Tibial artery (tissue), 4 donors: ENCODE results near the gene PRR33.

Experiments
- DNase-seq, 2 donors: peaks; one replicate each; pipeline ENCODE4 v3.0.0-alpha.2; 2019
- H3K27ac ChIP-seq, 2 donors: fragments of 200-600 bp; sonication (generic) in 1 of 2; 1 replicate in 1 of 2; 2 replicates in 1 of 2; pipeline ENCODE4 v1.5.1; 2018 to 2019; ENCODE audit warnings: mild to moderate bottlenecking in 1 of 2
- H3K27me3 ChIP-seq, 2 donors: fragments of 200-600 bp; sonication (generic) in 1 of 2; one replicate each; pipeline versions ENCODE4 v1.5.1 to v1.6.0; 2016 to 2019
- H3K36me3 ChIP-seq, 3 donors: fragments of 200-600 bp; sonication (generic) in 2 of 3; one replicate each; pipeline ENCODE4 v1.5.1; 2016 to 2019; ENCODE audit warnings: mild to moderate bottlenecking in 2 of 3
- H3K4me1 ChIP-seq, 4 donors: fragments of 200-600 bp; sonication (generic) in 2 of 4; 1 replicate in 3 of 4; 2 replicates in 1 of 4; pipeline ENCODE4 v1.5.1; 2016 to 2019
- H3K4me3 ChIP-seq, 2 donors: fragments of 200-600 bp; sonication (generic) in 1 of 2; 1 replicate in 1 of 2; 2 replicates in 1 of 2; pipeline ENCODE4 v1.5.1; 2018 to 2019; ENCODE audit warnings: mild to moderate bottlenecking in 2 of 2
- H3K9me3 ChIP-seq, 3 donors: fragments of 200-600 bp; sonication (generic) in 1 of 3; one replicate each; pipeline ENCODE4 v1.5.1; 2016 to 2019
- CTCF ChIP-seq, 2 experiments: fragments of 200-600 bp in 1 of 2; fragments of 450-650 bp in 1 of 2; IDR thresholded peaks; one replicate each; pipeline ENCODE4 v1.5.1; 2017 to 2019; ENCODE audit warnings: antibody characterized with exemption in 2 of 2, mild to moderate bottlenecking in 1 of 2, moderate library complexity in 1 of 2
- intact Hi-C: fragments of 100-400 bp; cut with DNase I; formaldehyde crosslinking; loops from one replicate; pipeline ENCODE4 v1.15.0; 2023; ENCODE audit warnings: low total_unique reads

PRR33 gene

GRCh38 chr11:1922481-1923081 lies 30.9 kb upstream of the PRR33 start:
- DNase-seq, result no peak
- H3K4me3 ChIP-seq, result no peak overlapping the region
- TF ChIP-seq CTCF (IDR thresholded peaks at IDR 0.05), result no peak
- no peaks in the 10 kb centered on the region for H3K36me3 ChIP-seq
- intact Hi-C loops, result no loop called here
- H3K4me1 ChIP-seq, result peaks cover 0 to 15% (median 4%) of the 10 kb centered on the region in 4 donors
- no peaks in the 10 kb centered on the region for H3K9me3 ChIP-seq
- H3K27me3 ChIP-seq, result peaks cover 0 to 36% of the 10 kb centered on the region in 2 donors
- peak overlapping the region in 1 of 2 donors; percentile 33 for H3K27ac ChIP-seq

GRCh38 chr11:1921574-1922141 lies 30.0 kb upstream of the PRR33 start:
- Histone ChIP-seq H3K9me3 (no peaks in the 10 kb centered on the region), H3K27me3 (peaks cover 0 to 36% of the 10 kb centered on the region in 2 donors), H3K4me1 (peaks cover 0 to 20% (median 6%) of the 10 kb centered on the region in 4 donors), H3K4me3 (no peak overlapping the region), H3K27ac (peak overlapping the region in 1 of 2 donors; percentile 49), H3K36me3 (no peaks in the 10 kb centered on the region)
- TF ChIP-seq CTCF (IDR thresholded peaks at IDR 0.05), result no peak
- intact Hi-C loops, result no loop called here
- peak; percentile 60 to 73 for DNase-seq

- Histone ChIP-seq H3K36me3 (no peaks in the 10 kb centered on the region), H3K9me3 (no peaks in the 10 kb centered on the region), H3K27ac (peak overlapping the region in 1 of 2 donors; percentile 49), H3K4me1 (peaks cover 0 to 20% (median 6%) of the 10 kb centered on the region in 4 donors), H3K27me3 (peaks cover 0 to 36% of the 10 kb centered on the region in 2 donors), H3K4me3 (no peak overlapping the region)
- no peak for TF ChIP-seq CTCF (IDR thresholded peaks at IDR 0.05)
- DNase-seq, result no peak
- intact Hi-C loops, result no loop called here
Measured at GRCh38 chr11:1920909-1921573, 29.3 kb upstream of the PRR33 start.

GRCh38 chr11:1920128-1920908 lies 28.6 kb upstream of the PRR33 start:
- Histone ChIP-seq H3K36me3 (no peaks in the 10 kb centered on the region), H3K27me3 (peaks cover 0 to 36% of the 10 kb centered on the region in 2 donors), H3K27ac (no peak overlapping the region), H3K4me3 (no peak overlapping the region), H3K4me1 (peaks cover 0 to 20% (median 6%) of the 10 kb centered on the region in 4 donors), H3K9me3 (no peaks in the 10 kb centered on the region)
- no peak for TF ChIP-seq CTCF (IDR thresholded peaks at IDR 0.05)
- no peak for DNase-seq
- intact Hi-C loops, result no loop called here

DNA sequence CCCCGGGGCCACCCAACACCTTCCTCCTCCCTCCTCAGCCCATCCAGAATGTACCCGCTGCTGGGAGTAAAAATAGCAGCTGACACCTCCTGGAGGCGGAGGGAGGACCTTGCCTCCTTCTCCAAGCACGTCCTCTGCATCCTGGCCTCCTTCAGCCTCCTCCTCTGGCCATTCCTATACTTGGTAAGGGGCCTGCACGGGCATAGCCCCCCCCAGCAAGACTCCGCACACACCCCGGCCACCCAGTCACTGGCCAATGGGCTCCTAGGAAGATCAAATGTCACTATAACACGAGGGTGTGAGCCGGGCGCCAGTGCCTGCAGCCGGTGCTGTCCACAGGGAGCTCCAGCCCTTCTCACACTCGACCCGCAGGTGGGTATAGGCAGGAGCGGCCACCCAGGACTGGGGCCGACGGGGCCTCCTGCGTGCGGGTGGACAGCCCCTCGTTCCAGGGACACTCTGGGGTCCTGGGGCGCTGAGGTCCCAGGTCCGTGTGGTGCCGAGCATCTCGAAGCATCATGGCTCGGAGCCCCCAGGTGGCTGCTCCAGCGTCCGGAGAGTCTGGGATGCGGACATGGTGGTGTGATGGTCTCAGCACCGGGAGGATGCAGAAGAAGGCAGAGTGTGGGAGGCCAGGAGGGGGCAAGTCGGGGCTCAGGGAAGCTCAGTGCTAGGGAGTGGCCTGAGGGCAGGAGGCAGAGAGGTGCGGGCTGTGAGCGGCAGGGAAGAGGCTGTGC lies 27.9 kb upstream of the PRR33 start, which contains the start of gene TNNT3:
TSS of gene TNNT3 (plus strand) at position 313 of the 737 bp plus-strand sequence. CDS start 3,172 bp downstream, outside the sequence.
- H3K36me3 ChIP-seq, result no peaks in the 10 kb centered on the region
- H3K4me1 ChIP-seq, result peaks cover 0 to 20% (median 6%) of the 10 kb centered on the region in 4 donors
- H3K27me3 ChIP-seq, result peaks cover 0 to 32% of the 10 kb centered on the region in 2 donors
- H3K9me3 ChIP-seq, result no peaks in the 10 kb centered on the region
- no peak within 1 kb of the TSS for H3K4me3 ChIP-seq
- peak in 1 of 2 donors; percentile 65 for DNase-seq
- no peak within 1 kb of the TSS for H3K27ac ChIP-seq
- TF ChIP-seq CTCF (IDR thresholded peaks at IDR 0.05), result no peak
- intact Hi-C loops, result no loop called here
